K562 (cell line): ENCODE measurements around the gene POC1B. TPM values are rescaled to one million over a fixed set of nuclear protein-coding genes. Genes with fewer than 3 reads are reported as not detected.
A peak's percentile ranks its signal among the peaks of the same experiment; 100 is the strongest.

ENCODE experiments used
- ATAC-seq: fragments of 200-7000 bp; cut with Tn5 transposase; 3 replicates; pipeline ENCODE4 v1.9.1; 2020; ENCODE audit warnings: moderate library complexity
- BruUV-seq: library from RNA; stranded (reverse); fragments of 400-500 nt; replicated peaks from 2 replicates; lab custom pipeline; 2021; lab: Mats Ljungman, UMichigan
- CTCF ChIA-PET: fragments of 300-600 bp; formaldehyde crosslinking; extraction: SDS; loops from one replicate; lab custom pipeline; 2021; ENCODE audit warnings: low intra/inter-chr PET ratio; lab: Yijun Ruan, JAX
- POLR2A ChIA-PET: fragments of 300-600, 350-650 bp; sonication (Branson Sonifier 250); formaldehyde crosslinking; extraction: SDS; loops from one replicate; lab custom pipeline; 2021; ENCODE audit warnings: antibody characterized with exemption, inconsistent platforms; lab: Yijun Ruan, JAX
- DNase-seq, 4 experiments: peaks; one replicate each; pipeline versions ENCODE4 v3.0.0 to v3.0.0-alpha.2; 2011 to 2018; ENCODE audit warnings: low spot score in 3 of 4, mixed read lengths in 3 of 4; ENCODE audit errors: extremely low read depth in 1 of 4
- FAIRE-seq: peaks from 2 replicates; lab custom pipeline; 2011; peaks lifted over from hg19 to GRCh38; lab: Jason Lieb, UNC
- H2AFZ ChIP-seq: 2 replicates; pipeline ENCODE4 v1.6.0; 2011; ENCODE audit warnings: low read depth, low read length, control low read depth, inconsistent platforms
- H3K27ac ChIP-seq: fragments of 200-600 bp; 3 replicates; pipeline ENCODE4 v1.8.0; 2011; ENCODE audit warnings: low read depth, mild to moderate bottlenecking, control low read depth, inconsistent platforms, low read length, moderate library complexity, mixed read lengths; ENCODE audit errors: extremely low read depth
- H3K27me3 ChIP-seq, 2 experiments: fragments of 300-600 bp in 1 of 2; 2 replicates in 1 of 2; 3 replicates in 1 of 2; pipeline versions ENCODE4 v1.6.0 to v1.8.0; 2011; ENCODE audit warnings: inconsistent platforms in 2 of 2, low read length in 2 of 2, mild to moderate bottlenecking in 1 of 2, mixed read lengths in 1 of 2, moderate library complexity in 1 of 2; ENCODE audit not compliant: control insufficient read depth in 2 of 2, insufficient read depth in 2 of 2
- H3K36me3 ChIP-seq: fragments of 300-600 bp; 3 replicates; pipeline ENCODE4 v1.8.0; 2011; ENCODE audit warnings: mild to moderate bottlenecking, low read length, inconsistent platforms; ENCODE audit not compliant: control insufficient read depth, insufficient read depth
- H3K4me1 ChIP-seq, 2 experiments: fragments of 200-600 bp in 1 of 2; replicated peaks in 1 of 2; 2 replicates in 1 of 2; 3 replicates in 1 of 2; pipeline versions ENCODE4 v1.5.1 to v1.8.0; 2011; ENCODE audit warnings: inconsistent platforms in 2 of 2, low read length in 2 of 2, mild to moderate bottlenecking in 1 of 2, mixed read lengths in 1 of 2, moderate library complexity in 1 of 2; ENCODE audit not compliant: control insufficient read depth in 2 of 2, insufficient read depth in 2 of 2
- H3K4me2 ChIP-seq: 2 replicates; pipeline ENCODE4 v1.6.1; 2011; ENCODE audit warnings: low read length, control low read depth, inconsistent platforms, mixed read lengths; ENCODE audit not compliant: insufficient read depth
- H3K4me3 ChIP-seq: fragments of 200-600 bp; sonication (generic), shearing (Covaris generic); 2 replicates; pipeline ENCODE4 v1.5.1; 2016; ENCODE audit warnings: control low read depth, inconsistent platforms
- H3K79me2 ChIP-seq: fragments of 200-600 bp; 3 replicates; pipeline ENCODE4 v1.8.0; 2011; ENCODE audit warnings: low read length, inconsistent platforms; ENCODE audit not compliant: control insufficient read depth, insufficient read depth
- H3K9ac ChIP-seq, 2 experiments: 2 replicates each; pipeline versions ENCODE4 v1.6.0 to v1.6.1; 2011; ENCODE audit warnings: low read depth in 2 of 2, low read length in 2 of 2, control low read depth in 1 of 2, inconsistent platforms in 1 of 2, mild to moderate bottlenecking in 1 of 2, mixed read lengths in 1 of 2; ENCODE audit not compliant: insufficient read depth in 1 of 2
- H3K9me1 ChIP-seq: one replicate; pipeline ENCODE4 v1.6.0; 2011; ENCODE audit warnings: inconsistent platforms, mild to moderate bottlenecking, low read length, moderate library complexity; ENCODE audit not compliant: control insufficient read depth, insufficient read depth
- H3K9me3 ChIP-seq: replicated peaks from 2 replicates; pipeline ENCODE4 v1.5.1; 2011; ENCODE audit warnings: low read depth, low read length, inconsistent platforms; ENCODE audit not compliant: control insufficient read depth, insufficient read depth
- H4K20me1 ChIP-seq: replicated peaks from 2 replicates; pipeline ENCODE4 v1.6.1; 2011; ENCODE audit warnings: low read length, inconsistent platforms, mixed read lengths; ENCODE audit not compliant: control insufficient read depth, insufficient read depth
- C11orf30 ChIP-seq: fragments of 450-650 bp; IDR thresholded peaks from 2 replicates; pipeline ENCODE4 v1.6.1; 2016; ENCODE audit warnings: low read depth, mild to moderate bottlenecking
- KDM1A ChIP-seq, 2 experiments: fragments of 450-650 bp; IDR thresholded peaks; 2 replicates each; pipeline ENCODE4 v1.6.1; 2016; ENCODE audit warnings: mild to moderate bottlenecking in 2 of 2
- MAFG ChIP-seq: fragments of 450-650 bp; conservative IDR thresholded peaks from 2 replicates; pipeline ENCODE4 v1.6.1; 2016; ENCODE audit warnings: missing genetic modification characterization, missing compliant biosample characterization
- TAF9B ChIP-seq: fragments of 450-650 bp; IDR thresholded peaks from 2 replicates; pipeline ENCODE4 v1.6.1; 2018; ENCODE audit warnings: mild to moderate bottlenecking; ENCODE audit not compliant: partially characterized antibody
- WGBS: fragments of 100-300 bp; shearing (Covaris generic); methylation state at CpG from one replicate; pipeline ENCODE4 v1.1.6; 2016; ENCODE audit warnings: low coverage, mixed read lengths; ENCODE audit not compliant: insufficient coverage; ENCODE audit errors: missing lambda C conversion rate; 5-methylcytosine and 5-hydroxymethylcytosine counted together
- in situ Hi-C: fragments of 300-500 bp; cut with MboI; formaldehyde crosslinking; loops from 4 replicates; pipeline ENCODE4 v1.15.0; 2018; ENCODE audit warnings: inconsistent platforms, mixed read lengths
- intact Hi-C: fragments of 100-400 bp; cut with micrococcal nuclease; formaldehyde crosslinking; loops from 2 replicates; pipeline ENCODE4 v1.14.2; 2022
- polyA plus RNA-seq, 8 experiments: library from polyadenylated mRNA; depleted of rRNA in 4 of 8; stranded (reverse) in 5 of 8; unstranded in 3 of 8; fragments of >200 nt; fragmentation: Nextera tagmentation in 2 of 8; fragmentation: Illumina TruSeq in 1 of 8; extraction: Ambion mirVana in 2 of 8; extraction: Trizol in 1 of 8; gene quantifications; 2 replicates each; pipeline versions ENCODE4 v1.2.1 to v1.2.3, GENCODE V29; 2011 to 2014; ENCODE audit warnings: inconsistent platforms in 1 of 8, missing spikeins in 1 of 8
- total RNA-seq, 7 experiments: library from RNA; depleted of rRNA in 6 of 7; stranded (reverse); fragments of >200 nt in 6 of 7; fragmentation: Illumina TruSeq in 2 of 7; extraction: Trizol in 2 of 7; gene quantifications; 2 replicates each; pipeline versions ENCODE4 v1.2.1 to v1.2.3, GENCODE V29; 2011 to 2021; ENCODE audit warnings: low replicate concordance in 1 of 7

Gene POC1B
- total and polyA plus RNA-seq, 9 of the 15 experiments (the other 6 are each of a cell fraction or from before 2014, with no cell fraction given) = 4.5 to 16.1 (median 10.4) TPM

GRCh38 chr12:89379839-89380467, 145.9 kb downstream of the POC1B start:
- Histone ChIP-seq H3K79me2 (no peaks in the 10 kb centered on the region), H3K4me3 (no peak overlapping the region), H4K20me1 (no peaks in the 10 kb centered on the region), H3K27ac (no peak overlapping the region), H3K4me2 (no peak overlapping the region), H3K9me3 (no peaks in the 10 kb centered on the region), H3K9ac (no peak overlapping the region), H2AFZ (no peak overlapping the region), H3K9me1 (no peaks in the 10 kb centered on the region), H3K27me3 (peaks cover 0 to 2% of the 10 kb centered on the region in 2 experiments; a peak in 1 of 5 replicates), H3K36me3 (no peaks in the 10 kb centered on the region), H3K4me1 (peaks cover 0 to 16% of the 10 kb centered on the region in 2 experiments; a peak in 2 of 5 replicates)
- intact Hi-C loops (no loop called here), in situ Hi-C loops (no loop called here)
- ATAC-seq = no peak
- ChIA-PET POLR2A (interaction anchor here (0.6 to 1.0 kb wide), 2 partner anchors 10 to 11 kb away, joined by 3 read pairs; no protein-coding TSS in a partner anchor), CTCF (no interaction called here)
- FAIRE-seq = no peak
- 9% methylated on average over 5 of the region's 5 CpGs for WGBS
- no TSS peak for BruUV-seq
- no peak for DNase-seq
- TF ChIP-seq KDM1A (IDR thresholded peaks at IDR 0.05) (0 out of 4 replicates have a peak, but pooled peaks have one; percentile 9 to 15), C11orf30 (peak; percentile 30; the same call in 1 of the 2 replicates), TAF9B (no peak), MAFG (tag) (0 out of 2 replicates have a peak, but pooled peaks have one; percentile 20)
